BE2C (cell line): ENCODE data around the gene C17orf113.

Experiments used
- DNase-seq: peaks from one replicate; pipeline ENCODE4 v3.0.0-alpha.2; 2020
- H3K27me3 ChIP-seq: fragments of 250-450 bp; sonication (Bioruptor Pico); 2 replicates; pipeline ENCODE4 v1.5.1; 2020; ENCODE audit warnings: mild to moderate bottlenecking
- H3K36me3 ChIP-seq: fragments of 250-450 bp; sonication (Bioruptor Pico); 2 replicates; pipeline ENCODE4 v1.5.1; 2020; ENCODE audit warnings: mild to moderate bottlenecking
- H3K4me1 ChIP-seq: fragments of 250-450 bp; sonication (Bioruptor Pico); 2 replicates; pipeline ENCODE4 v1.5.1; 2020
- H3K4me3 ChIP-seq: 2 replicates; pipeline ENCODE4 v1.5.1; 2011; ENCODE audit warnings: low read depth, low read length
- H3K9me3 ChIP-seq: fragments of 250-450 bp; sonication (Bioruptor Pico); 2 replicates; pipeline ENCODE4 v1.5.1; 2020
- TF ChIP-seq, protein P1 (sequence below): IDR thresholded peaks from 2 replicates; pipeline ENCODE4 v1.5.1; 2012; ENCODE audit warnings: mild to moderate bottlenecking, low read depth, low read length

C17orf113 gene

DNA sequence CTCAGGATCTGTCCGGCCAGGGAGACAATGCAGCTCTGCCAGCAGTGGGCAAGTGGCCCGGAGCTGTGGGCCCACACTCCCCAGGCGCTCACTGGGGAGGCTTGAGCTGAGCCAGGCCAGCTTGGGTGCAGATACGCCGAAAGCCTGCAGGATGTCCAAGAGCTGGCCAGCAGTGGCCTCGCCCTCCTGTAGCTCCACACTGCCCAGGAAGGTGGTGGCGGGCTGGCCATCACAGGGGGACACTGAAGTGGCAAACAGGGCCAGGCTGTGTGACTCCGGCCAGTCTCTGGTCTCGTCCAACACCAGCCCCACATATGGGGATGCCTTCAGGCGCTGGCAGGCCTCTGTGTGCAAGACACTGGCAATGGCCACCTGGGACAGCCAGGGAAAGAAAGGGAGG lies 9.6 kb downstream of the C17orf113 start:
- H3K4me3 ChIP-seq, result no peak overlapping the region
- H3K9me3 ChIP-seq, result no peaks in the 10 kb centered on the region
- TF ChIP-seq, protein P1, sequence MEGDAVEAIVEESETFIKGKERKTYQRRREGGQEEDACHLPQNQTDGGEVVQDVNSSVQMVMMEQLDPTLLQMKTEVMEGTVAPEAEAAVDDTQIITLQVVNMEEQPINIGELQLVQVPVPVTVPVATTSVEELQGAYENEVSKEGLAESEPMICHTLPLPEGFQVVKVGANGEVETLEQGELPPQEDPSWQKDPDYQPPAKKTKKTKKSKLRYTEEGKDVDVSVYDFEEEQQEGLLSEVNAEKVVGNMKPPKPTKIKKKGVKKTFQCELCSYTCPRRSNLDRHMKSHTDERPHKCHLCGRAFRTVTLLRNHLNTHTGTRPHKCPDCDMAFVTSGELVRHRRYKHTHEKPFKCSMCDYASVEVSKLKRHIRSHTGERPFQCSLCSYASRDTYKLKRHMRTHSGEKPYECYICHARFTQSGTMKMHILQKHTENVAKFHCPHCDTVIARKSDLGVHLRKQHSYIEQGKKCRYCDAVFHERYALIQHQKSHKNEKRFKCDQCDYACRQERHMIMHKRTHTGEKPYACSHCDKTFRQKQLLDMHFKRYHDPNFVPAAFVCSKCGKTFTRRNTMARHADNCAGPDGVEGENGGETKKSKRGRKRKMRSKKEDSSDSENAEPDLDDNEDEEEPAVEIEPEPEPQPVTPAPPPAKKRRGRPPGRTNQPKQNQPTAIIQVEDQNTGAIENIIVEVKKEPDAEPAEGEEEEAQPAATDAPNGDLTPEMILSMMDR, result no peak
- H3K4me1 ChIP-seq, result no peaks in the 10 kb centered on the region
- no peak for DNase-seq
- H3K27me3 ChIP-seq, result no peaks in the 10 kb centered on the region
- no peaks in the 10 kb centered on the region for H3K36me3 ChIP-seq

DNA sequence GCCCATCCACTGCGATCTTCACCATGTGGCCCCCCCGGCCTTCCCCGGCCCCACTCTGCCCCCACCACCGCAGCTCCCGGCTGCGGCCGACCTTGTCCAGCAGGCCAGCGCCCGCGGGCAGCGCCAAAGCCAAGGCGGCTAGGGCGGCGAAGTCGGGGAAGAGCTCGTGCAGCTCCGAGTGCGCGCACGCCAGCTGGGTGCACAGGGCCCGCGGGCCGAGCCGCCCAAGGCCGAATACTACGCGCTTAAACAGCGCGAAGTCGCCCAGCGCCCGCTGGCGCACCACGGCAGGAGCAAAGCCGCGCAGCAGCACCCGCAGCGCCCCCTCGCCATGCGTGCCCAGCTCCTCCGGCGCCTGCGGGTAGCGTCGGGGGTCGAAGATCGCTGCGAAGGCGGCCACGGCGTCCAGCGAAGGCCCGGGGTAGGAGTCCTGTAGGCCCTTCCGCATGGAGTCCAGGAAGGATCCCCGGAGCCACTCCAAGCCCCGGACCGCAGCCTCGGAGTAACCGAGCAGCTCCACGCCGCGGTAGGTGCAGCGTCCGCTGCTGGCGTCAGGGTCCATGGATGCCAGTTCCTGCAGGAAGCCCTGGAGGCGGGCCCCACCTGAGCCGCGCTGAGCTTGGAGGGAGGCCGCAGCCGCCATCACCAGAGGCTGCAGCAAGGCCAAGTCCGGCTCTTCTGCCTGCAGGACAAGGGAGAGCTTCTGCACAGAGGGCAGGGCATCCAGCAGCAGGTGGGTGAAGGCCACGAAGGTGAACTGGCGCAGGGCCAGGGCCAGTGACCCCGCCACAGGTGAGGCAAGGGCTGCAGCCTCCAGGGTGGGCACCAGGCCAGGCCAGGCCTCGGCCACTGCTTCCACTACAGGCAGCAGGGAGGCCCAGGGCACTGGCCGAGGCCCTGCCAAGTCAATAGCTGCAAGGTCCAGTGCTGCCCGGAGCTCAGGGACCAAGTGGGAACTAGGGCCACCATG lies 10.3 kb downstream of the C17orf113 start:
- no peak overlapping the region for H3K4me3 ChIP-seq
- DNase-seq, result no peak
- H3K9me3 ChIP-seq, result no peaks in the 10 kb centered on the region
- no peaks in the 10 kb centered on the region for H3K27me3 ChIP-seq
- no peaks in the 10 kb centered on the region for H3K4me1 ChIP-seq
- H3K36me3 ChIP-seq, result no peaks in the 10 kb centered on the region
- TF ChIP-seq, protein P1, result no peak

GRCh38 chr17:42038221-42038973 lies 12.0 kb downstream of the C17orf113 start:
- no peaks in the 10 kb centered on the region for H3K36me3 ChIP-seq
- H3K9me3 ChIP-seq, result no peaks in the 10 kb centered on the region
- H3K4me1 ChIP-seq, result no peaks in the 10 kb centered on the region
- no peaks in the 10 kb centered on the region for H3K27me3 ChIP-seq
- DNase-seq, result no peak
- no peak overlapping the region for H3K4me3 ChIP-seq
- TF ChIP-seq, protein P1, result no peak

DNA sequence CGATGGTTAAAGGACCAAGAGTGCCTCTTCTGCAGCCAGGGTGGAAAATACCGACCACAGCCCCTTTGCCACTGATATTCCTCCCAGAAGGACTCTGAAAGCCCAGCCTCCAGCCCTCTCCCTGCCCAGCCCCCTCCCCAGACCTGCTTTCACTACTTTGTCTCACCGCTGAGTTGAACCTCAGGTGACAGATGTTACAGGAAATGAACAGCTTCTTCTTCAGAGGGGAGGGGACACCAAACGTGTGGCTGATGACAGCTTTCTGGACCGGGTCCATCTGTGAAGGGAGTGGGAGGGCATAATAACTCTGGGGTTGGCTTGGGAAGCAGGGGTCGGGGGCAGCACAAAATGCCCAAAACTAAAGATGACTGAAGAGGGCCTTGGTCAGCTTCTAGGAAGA lies 16.3 kb downstream of the C17orf113 start:
- H3K4me1 ChIP-seq, result no peaks in the 10 kb centered on the region
- no peak for DNase-seq
- TF ChIP-seq, protein P1, result no peak
- no peaks in the 10 kb centered on the region for H3K36me3 ChIP-seq
- no peaks in the 10 kb centered on the region for H3K27me3 ChIP-seq
- H3K4me3 ChIP-seq, result no peak overlapping the region
- H3K9me3 ChIP-seq, result no peaks in the 10 kb centered on the region

GRCh38 chr17:42031584-42031983 lies 18.8 kb downstream of the C17orf113 start:
- DNase-seq, result no peak
- Histone ChIP-seq H3K4me3 (no peak overlapping the region), H3K36me3 (no peaks in the 10 kb centered on the region), H3K27me3 (no peaks in the 10 kb centered on the region), H3K4me1 (no peaks in the 10 kb centered on the region), H3K9me3 (no peaks in the 10 kb centered on the region)
- TF ChIP-seq, protein P1, result no peak

- TF ChIP-seq, protein P1, result no peak
- Histone ChIP-seq H3K27me3 (no peaks in the 10 kb centered on the region), H3K9me3 (no peaks in the 10 kb centered on the region), H3K4me3 (no peak overlapping the region), H3K4me1 (no peaks in the 10 kb centered on the region), H3K36me3 (peaks cover 7% of the 10 kb centered on the region)
- no peak for DNase-seq
These were observed 21.6 kb downstream of the C17orf113 start for GRCh38 chr17:42028791-42029127.
